Putamen (tissue), 1 donor: ENCODE measurements around the gene PLXNB2.

ENCODE experiments used
- DNase-seq: peaks from one replicate; pipeline ENCODE4 v3.0.0-alpha.2; 2016; ENCODE audit warnings: low spot score

The PLXNB2 gene

DNA sequence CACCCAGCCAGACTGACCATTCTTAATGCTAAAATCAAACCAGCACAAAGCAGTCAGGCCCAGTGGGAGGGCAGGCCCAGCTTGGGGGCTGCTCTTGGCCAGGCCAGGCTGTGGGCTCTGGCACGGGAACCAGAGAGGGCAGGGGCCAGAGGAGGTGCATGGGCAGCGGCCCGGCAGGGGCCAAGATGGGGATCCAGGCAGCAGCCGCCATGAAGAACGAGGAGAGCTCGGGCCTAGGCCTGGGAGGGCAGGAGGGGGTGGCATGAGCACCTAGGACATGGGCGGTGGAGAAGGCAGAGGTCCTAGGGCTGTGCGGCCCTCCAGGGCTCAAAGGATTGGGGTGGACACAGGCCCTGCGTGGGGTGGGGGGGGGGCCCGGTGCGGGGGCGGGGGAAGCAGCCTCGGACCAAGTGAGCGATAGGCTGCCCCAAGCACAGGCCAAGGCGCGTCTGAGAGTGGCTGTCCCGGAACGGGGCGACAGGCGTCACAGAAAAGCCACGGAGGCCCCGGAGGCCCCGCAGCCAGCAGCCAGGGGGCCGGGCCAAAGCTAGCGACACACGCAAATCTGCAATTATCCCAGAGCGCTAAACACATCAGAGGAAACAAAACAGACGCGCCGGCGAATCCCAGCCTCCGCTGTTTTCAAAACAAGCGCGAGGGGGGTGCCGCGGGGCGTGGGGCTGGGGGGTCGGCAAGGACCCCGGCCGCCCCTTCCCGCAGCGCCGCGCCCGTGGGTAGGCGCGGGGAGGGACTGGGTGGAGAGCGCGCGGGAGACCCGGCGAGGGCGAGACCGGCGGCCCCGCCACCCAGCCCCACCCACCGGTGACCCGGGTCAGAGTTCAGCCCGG lies 8.3 kb downstream of the PLXNB2 start:
- DNase-seq: no peak

DNA sequence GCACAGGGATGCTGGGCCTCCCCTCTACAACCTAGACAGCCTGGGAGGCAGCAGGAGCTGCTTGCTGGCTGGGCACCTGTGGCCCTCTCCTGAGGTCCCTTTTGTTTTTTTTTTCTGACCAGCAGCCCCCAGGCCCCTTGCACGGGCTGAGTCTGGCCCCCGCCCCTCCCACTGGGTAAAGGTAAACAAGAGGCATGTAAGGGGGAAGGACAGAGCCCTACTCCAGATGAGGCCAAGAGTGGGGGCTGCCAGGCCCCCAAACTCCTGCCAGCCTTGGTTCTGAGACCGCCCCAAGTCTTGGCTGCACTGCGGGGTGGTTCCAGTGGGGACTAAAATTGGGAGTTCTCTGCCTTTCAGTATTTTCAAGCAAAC lies 9.2 kb downstream of the PLXNB2 start:
- DNase-seq: no peak

DNA sequence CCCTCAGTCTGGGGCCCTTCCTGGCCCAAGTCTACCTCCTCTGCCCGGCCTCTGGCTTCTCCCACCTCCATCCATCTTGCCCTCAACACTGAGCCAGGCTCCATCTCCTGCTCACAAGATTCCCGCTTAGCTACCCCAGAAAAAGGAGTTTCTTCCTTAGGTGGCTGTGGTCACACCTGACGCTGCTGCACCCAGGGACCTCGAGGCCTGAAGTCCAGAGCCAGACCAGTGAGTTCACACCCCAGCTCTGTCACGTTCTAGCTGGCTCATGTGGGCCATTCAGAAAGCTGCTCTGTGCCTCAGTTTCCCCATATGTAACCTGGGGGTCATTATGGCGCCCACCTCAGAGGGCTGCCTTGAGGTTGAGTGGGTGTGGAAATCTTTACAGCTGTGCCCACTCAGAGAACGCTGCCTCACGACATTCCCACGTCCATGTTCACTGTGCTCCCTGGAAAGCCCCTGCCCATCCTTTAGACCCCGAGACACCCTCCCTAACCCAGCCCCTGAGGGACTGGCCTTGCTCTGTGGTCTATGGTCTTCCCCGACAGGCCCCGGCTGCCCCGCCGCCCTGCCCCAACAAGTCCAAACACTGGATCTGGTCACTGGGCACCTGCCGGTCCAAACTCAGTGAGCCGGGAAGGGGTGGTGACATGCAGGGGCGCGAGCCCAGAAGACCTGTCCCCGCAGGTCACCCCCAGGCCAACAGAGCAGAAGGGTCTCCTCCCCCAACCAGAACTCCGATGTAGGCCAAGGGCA lies 9.8 kb downstream of the PLXNB2 start:
- no peak for DNase-seq

DNA sequence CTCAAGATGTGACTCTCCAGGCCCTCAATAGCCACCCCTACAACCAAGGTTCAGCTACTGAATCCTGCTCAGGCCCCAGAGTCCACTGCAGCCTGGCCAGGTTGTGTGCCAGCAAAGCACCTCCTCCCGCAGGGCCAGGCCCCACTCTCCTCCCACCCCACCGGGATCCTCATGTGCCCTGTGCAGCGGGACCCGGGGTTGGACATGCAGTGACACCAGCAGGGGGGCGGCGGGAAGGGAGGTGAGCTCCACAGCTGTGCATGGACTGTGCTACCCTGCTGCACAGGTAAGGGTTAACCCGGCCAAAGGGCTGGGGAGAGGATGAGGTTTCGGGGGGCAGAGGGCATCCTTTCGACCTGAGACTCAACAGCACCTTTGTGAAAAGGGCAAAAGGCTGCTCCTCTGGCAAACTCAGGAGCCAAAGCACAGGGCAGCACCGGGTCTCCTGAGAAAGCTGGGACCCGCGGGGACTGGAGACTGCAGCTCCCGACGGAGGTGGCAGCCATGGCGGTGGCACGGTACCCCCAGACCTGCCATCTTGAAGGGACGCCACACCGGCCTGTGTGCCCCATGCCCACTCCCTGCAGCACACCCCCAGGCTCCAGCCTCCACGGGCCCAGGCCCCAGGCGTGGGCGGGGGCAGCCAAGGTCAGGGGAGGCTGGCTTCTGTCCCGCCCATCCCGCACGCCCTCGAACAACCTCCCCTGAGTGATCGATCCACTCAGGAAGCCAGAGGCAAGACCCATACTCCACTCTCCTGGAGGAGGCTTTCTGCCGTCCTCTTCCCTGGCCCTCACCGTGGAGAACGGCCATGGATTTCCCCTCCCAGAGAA lies 10.6 kb downstream of the PLXNB2 start:
- DNase-seq: no peak

DNA sequence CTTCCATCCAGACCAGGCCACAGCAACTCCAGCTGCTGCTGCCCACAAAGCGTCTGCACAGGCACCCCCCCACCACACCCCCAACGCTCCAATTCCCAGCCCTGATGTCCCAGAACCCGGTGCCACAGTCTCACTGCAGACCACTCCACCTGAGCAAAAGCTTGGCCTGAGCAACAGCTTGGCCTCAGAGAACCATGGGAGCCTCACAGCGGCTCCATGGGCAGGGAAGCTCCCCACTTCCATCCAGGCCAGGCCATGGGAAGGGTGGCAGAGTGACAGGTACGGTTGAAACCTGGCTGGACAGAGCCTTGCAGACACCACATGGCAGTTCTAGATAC lies 13.2 kb downstream of the PLXNB2 start:
- no peak for DNase-seq

DNA sequence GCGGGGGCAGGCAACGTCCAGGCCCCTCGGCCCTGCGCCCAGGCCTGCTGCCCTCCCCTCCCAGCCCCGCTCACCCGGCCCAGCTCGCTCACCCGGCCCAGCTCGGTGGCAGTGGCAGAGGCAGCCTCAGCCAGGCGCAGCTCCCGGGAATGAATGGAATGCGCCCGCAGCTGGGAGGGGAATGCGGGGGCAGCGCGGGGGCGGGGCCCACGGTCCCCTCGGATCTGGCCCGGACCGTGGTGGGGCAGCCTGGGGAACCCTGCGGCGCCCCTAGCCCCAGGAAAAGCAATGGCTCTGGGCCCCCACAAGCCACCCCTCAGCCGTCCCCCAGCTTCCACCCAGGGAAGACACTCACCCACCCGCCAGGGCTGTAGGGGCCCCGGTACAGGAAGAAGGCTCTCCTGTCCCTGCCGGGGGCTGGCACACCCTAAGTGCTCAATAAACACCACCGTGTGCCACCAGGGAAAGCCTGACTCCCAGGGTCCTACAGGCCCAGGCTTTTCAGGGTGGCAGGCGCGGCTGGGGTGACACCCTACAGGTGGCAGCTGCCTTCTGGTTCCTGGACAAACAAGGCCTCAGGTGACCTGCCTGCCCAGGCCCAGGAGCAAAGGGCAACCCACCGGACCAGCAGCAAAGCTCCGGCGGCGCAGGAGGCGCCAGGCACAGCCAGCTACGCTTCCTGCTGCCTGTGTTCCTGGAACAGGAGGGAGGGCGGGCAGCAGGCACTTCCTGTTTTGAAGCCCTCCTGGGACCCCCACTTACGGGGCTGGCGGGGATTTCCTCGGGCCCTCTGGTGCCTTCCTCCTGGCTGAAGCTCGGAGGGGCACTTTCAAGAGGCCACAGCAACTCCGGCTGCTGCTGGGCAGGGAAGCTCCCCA lies 13.8 kb downstream of the PLXNB2 start:
- no peak for DNase-seq

DNA sequence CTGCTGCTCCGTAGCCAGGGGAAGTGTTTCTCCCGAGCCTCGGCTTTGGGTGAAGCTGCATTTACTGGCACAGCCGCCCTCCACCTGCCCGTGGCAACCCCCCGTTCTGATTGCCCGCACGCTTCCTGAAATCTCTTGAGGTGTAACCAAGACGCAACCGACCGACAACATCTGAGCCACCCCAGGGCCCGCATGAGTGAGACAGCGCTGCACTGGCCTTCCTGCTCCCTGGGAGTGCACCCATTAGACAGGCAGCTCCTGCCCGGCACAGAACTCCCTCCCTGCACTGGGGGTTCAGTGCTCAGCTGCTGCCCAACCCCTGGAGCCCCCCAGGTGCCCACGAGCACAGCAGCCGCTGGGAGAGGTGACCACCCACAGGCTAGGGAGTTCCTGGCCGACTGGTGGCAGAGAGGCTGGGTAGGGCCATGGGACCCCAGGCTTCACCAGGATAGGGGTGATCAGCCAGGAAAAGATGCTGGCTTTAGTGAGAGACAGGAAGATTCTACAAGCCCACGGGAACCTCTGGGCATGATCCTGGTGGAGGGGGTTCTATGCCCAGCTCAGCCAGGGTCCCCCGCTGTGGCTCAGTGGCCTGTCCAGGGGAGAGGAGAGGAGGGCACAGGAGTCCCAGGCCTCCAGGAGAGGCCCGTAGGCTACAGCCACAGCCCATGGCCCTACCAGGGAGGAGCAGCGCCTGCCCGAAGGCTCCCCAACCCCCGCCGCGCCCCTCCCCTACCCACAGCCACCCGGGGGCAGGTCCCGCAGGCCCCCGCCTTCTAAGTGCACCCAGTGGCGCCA lies 14.6 kb downstream of the PLXNB2 start:
- no peak for DNase-seq

DNA sequence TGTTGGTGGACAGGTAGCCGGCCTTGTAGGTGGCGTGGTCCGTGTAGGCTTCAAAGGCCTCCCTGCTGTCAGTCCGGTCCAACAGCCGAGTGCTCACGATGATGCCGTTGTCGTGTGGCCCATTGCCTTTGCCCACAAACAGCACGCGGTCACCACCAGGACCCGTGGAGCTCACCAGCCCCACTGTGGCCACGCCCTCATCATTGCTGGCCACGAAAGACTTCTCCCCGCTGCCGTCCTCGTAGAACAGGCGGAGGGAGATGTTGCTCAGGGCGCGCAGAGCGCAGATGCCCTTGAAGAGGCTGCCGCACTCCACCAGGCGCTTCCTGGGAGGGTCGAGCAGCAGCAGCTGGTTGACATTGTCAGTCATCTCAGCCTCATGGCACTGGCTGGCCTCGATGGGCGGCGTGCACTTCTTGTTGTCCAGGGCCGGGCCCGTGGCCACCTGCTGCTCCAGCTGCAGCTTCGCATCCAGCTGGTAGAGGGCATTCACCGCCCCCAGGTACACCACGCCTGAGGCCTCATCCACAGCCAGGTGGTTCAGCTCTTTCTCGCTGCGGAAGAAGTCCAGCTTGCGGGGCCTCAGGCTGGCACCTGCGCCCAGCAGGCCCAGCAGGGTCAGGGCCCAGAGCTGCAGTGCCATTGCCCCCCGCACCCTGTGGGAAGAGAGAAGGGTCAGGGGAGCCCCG lies 17.4 kb downstream of the PLXNB2 start:
- no peak for DNase-seq

DNA sequence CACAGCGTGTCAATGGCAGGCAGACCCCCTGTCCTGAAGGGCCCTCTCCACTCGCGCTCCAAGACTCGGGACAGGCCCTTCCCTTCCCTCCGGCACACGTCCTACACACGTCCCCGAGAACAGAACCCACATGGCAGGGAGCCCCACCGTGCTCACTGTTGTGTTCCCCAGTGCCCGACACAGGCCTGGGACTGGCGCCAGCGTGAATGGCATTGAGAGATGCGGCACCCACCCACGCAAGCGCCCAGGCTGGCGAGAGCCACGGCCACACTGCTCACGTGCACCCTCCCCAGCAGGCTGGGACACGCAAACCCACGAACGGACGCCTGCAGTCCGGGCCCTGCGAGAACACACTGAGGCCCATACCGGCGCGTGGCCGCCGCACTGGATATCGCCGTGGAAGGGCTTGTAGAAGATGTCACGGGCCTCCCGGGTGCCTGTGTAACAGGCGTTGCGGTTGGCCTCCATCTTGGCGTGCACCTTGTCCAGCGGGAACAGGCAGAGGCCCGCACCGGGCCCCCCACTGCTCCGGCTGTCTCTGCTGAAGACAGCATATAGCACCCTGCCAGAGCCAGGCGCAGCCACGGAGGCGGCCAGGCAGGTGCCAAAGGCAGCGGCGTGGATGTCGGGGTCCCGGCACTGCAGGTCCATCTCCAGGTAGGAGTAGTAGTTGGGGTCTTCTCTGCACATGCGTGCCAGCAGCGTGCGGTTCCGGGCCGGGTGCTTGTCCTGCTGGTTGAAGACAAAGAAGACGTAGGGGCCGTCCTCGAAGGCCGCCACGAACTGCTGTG lies 18.1 kb downstream of the PLXNB2 start:
- no peak for DNase-seq

DNA sequence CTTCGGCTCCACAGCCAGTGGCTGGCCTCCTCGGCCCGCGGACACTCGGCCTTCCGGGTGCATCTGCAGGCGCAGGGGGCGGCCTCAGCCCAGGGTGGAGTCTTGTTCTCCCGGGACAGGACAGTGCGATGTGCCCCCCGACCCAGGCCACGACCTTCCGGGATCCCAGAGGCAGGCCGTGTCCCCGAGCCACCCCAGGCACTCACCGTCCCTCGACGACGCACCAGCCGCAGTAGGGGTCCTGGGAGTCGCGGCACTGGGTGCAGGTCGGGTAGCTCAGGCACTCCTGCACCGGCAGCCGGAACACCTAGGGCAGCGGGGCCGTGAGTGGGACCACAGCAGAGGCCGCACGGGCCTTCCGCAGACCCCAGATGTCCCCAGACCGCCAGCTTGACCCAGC lies 19.7 kb downstream of the PLXNB2 start:
- no peak for DNase-seq

DNA sequence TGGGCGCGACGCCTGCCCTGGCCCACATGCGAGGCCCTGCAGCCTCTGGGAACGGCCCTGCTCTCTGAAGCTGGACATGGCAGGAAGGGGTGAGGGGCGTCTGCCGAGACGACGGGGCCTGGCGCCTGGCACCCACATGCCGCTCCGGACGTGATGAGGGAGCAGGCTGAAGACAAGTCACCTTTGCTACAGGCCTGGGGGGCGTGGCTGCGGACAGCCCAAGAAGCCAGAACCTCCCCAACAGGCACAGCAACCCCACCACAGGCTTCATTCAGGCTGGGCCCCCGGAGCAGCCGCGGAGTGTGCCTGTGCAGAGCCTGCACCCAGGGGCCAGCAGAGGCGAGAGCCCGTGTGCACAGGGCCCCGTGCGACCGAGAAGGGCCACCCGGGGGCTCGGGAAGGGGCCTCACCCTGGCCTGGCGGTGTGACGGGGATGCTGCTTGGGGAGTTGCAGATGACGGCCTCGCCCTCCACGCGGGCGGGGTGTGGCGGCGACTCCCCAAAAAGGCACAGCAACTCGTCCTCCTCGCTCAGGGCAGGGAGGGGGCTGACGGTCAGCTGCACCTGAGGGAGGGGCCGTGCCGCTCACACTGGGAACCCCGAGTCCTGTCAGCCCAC lies 20.6 kb downstream of the PLXNB2 start:
- no peak for DNase-seq

DNA sequence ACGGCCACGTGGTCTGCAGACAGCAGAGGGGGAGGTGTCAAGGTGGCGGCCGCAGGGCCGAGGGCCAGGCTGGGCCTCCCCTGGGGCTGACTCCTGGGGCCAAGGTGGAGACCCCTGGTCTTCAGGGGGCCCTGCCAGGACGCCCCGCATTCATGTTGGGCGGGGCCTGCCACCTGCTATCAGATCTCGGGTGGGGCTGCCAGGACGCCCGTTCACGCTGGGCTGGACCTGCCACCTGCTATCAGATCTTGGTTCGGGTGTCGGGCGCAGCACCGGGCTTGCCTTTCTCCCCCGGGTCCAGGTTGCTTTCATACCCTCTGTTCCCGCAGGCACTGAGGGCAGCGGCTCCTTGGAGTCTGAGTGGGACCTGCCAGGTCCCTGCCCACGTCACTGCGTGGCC lies 21.2 kb downstream of the PLXNB2 start:
- no peak for DNase-seq

DNA sequence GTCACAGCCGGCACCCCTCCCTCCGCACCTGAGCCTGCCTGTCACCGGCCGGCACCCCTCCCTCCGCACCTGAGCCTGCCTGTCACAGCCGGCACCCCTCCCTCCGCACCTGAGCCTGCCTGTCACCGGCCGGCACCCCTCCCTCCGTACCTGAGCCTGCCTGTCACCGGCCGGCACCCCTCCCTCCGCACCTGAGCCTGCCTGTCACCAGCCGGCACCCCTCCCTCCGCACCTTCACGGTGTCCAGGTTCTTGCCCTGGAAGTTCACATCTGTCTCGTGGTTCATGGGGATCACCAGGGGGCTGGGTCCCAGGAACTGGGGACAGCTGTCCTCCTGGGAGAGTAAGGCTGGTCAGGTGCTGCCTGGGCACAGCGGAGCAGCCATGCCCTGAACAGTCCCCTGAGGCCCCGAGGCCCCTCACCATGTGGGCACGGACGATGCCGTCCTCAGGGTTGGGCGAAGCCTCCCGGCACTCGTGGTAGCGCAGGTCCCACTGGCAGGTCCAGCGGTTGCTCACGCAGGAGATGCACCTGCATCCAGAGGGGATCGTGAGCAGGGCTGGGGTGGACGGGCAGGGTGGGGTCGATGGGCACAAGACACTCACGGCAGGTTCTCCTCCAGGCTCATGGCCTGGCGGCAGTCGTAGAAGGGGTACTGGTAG lies 21.7 kb downstream of the PLXNB2 start:
- DNase-seq: no peak

DNA sequence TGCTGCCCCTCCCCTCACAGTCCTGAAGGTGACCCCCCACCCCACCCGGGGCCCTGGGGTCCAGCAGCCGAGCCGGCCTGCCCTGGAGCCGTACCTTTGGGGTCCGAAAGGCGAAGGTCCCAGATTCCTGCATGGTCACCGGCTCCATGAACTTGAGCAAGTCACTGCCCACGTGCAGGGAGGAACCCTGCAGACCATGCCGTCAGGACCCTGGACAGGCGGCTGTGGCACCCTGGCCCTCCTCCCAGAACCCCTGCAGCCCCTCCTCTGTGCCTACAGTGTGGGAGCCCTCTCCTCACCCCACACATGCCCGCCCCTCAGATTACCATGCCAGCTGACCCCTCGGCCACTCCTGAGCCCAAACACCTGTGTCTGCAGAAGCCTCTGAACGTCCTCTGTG lies 23.0 kb downstream of the PLXNB2 start:
- DNase-seq: no peak

DNA sequence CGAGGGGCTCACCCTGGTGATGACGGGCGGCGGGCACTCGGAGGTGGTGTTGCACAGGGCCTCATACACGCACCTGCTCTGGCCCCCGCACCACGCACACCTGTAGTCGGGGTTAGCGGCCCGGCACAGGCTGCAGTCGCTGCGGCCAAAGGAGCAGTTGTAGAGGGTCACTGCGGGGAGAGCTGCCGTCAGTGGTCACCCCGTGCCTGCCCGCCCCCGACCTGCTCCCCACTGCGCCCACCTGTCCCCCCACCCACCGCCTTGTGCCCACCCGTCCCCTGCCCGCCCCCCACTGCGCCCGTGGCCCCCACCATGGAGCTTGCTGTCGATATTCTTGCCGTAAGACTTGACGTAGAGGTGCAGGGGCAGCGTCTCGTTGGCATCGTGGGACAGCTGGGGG lies 23.6 kb downstream of the PLXNB2 start:
- no peak for DNase-seq

DNA sequence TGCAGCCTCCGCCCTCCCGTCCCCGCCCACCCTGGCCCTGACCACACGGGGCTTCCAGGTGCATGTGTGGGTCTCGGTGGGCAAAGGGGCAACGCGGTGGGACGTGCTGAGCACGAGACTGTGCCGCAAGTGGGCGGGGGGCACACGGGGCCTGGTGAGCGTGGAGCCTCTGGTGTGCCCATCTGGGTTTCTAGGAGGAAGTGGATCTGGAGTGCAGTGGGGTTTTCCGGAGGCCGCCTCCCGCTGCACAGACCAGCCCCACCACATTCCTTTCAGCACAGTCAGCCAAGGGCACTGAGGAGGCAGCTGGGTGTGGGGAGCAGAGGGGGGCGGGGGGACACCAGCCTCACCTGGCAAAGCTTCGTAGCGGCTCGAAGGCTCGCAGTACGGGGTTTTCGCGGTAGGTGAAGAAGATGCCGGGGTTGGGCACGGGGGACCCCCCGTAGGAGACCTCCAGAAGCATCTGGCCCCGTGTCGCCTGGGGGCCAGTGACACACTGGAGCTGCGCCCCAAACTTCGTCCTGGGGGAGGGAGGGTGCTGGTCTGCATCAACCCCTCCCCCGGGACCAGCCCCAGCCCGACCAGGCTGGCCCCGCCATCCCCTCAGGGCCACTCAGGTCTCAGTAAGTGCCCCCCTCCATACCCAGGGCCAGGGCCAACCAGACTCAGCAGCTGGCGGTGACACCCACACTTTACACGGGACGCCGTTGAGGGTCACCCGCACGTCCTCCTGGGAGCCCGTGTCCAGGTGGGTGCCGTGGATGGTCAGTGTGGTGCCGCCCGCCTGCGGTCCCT lies 24.9 kb downstream of the PLXNB2 start:
- DNase-seq: no peak

DNA sequence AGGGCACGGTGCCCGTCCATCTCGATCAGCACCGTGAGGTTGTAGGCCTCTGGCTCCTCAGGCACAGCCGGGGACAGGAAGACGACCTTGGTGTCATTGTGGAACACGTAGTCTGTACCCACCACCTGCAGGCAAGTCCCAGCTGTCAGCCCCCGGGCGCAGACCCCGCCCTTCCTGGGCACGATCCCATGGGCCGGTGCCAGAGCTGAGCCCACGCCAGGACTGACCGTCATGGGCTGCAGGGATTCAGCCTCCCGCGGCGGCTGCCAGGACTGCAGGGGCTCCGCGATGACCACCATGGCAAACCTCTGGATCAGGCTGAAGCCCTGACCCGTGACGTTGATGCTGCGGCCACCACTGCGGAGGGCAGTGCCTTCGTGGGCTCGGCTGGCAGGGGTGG lies 25.5 kb downstream of the PLXNB2 start:
- DNase-seq: no peak

DNA sequence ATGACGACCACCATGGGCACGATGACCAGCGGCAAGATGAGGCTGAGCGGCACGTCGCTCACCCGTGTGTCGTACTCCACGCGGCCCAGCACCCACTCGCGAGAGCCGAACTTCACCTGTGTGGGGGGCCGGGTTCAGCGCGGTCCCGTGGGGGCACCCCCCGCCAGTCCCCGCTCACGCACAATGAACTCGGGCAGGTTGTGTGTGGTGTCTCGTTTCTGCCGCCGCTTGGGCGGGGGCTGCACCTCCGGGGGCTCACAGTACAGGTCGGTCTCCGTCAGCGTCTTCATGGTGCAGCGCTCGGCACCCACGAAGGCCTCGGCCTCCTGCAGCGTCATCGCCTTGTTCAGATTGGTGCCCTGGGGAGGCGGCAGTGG lies 26.1 kb downstream of the PLXNB2 start:
- DNase-seq: no peak
